HL-60 (cell line): Measurements from ENCODE around the gene SPATA20.

ENCODE experiments used
- DNase-seq, 2 experiments: peaks; one replicate each; pipeline ENCODE4 v3.0.0-alpha.2; 2010 to 2020; ENCODE audit warnings: low read depth in 1 of 2, low spot score in 1 of 2
- H3K27ac ChIP-seq: fragments of 250-450 bp; sonication (Bioruptor Pico); replicated peaks from 2 replicates; pipeline ENCODE4 v1.5.1; 2020; ENCODE audit warnings: mild to moderate bottlenecking, moderate library complexity
- H3K27me3 ChIP-seq: fragments of 250-450 bp; sonication (Bioruptor Pico); 2 replicates; pipeline ENCODE4 v1.5.1; 2021; ENCODE audit warnings: mild to moderate bottlenecking, moderate library complexity; ENCODE audit not compliant: insufficient read depth, poor library complexity, severe bottlenecking
- H3K4me3 ChIP-seq: replicated peaks from 2 replicates; pipeline ENCODE4 v1.5.1; 2011; ENCODE audit warnings: mild to moderate bottlenecking, control low read depth, low read length; ENCODE audit not compliant: insufficient read depth
- GABPA ChIP-seq: IDR thresholded peaks from 2 replicates; pipeline ENCODE4 v1.6.1; 2012; ENCODE audit warnings: low read depth
- POLR2AphosphoS5 ChIP-seq: IDR thresholded peaks from 2 replicates; pipeline ENCODE4 v1.6.1; 2012; ENCODE audit warnings: low read depth
- SPI1 ChIP-seq: IDR thresholded peaks from 2 replicates; pipeline ENCODE4 v1.6.1; 2012; ENCODE audit warnings: low read depth, mild to moderate bottlenecking, borderline replicate concordance
- TF ChIP-seq, protein P1 (sequence below): IDR thresholded peaks from one replicate; pipeline ENCODE4 v1.5.1; 2011; ENCODE audit warnings: low read length, control low read depth, inconsistent platforms; ENCODE audit not compliant: insufficient read depth
- TF ChIP-seq, protein P2 (sequence below): IDR thresholded peaks from 2 replicates; pipeline ENCODE4 v1.6.1; 2012; ENCODE audit warnings: low read depth; ENCODE audit not compliant: insufficient replicate concordance

Gene SPATA20

DNA sequence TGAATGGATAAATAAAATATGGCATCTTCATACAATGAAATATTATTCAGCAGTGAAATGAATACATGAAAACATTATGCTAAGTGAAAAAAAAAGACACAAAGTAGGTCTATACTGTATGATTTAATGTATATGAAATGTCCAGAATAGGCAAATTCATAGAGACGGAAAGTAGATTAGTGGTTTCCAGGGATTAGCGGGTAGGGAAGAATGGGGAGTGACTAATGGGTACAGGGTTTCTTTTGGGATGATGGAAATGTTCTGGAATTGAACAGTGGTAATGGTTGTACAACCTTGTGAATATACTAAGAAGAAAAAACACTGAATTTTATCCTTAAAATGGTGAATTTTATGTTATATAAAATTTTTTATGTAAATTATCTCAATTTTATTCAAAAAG lies 47.3 kb upstream of the SPATA20 start:
- no peak overlapping the region for H3K27ac ChIP-seq
- no peaks in the 10 kb centered on the region for H3K27me3 ChIP-seq
- TF ChIP-seq POLR2AphosphoS5 (no peak), GABPA (no peak), SPI1 (no peak)
- TF ChIP-seq, protein P1, sequence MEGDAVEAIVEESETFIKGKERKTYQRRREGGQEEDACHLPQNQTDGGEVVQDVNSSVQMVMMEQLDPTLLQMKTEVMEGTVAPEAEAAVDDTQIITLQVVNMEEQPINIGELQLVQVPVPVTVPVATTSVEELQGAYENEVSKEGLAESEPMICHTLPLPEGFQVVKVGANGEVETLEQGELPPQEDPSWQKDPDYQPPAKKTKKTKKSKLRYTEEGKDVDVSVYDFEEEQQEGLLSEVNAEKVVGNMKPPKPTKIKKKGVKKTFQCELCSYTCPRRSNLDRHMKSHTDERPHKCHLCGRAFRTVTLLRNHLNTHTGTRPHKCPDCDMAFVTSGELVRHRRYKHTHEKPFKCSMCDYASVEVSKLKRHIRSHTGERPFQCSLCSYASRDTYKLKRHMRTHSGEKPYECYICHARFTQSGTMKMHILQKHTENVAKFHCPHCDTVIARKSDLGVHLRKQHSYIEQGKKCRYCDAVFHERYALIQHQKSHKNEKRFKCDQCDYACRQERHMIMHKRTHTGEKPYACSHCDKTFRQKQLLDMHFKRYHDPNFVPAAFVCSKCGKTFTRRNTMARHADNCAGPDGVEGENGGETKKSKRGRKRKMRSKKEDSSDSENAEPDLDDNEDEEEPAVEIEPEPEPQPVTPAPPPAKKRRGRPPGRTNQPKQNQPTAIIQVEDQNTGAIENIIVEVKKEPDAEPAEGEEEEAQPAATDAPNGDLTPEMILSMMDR: no peak
- TF ChIP-seq, protein P2, sequence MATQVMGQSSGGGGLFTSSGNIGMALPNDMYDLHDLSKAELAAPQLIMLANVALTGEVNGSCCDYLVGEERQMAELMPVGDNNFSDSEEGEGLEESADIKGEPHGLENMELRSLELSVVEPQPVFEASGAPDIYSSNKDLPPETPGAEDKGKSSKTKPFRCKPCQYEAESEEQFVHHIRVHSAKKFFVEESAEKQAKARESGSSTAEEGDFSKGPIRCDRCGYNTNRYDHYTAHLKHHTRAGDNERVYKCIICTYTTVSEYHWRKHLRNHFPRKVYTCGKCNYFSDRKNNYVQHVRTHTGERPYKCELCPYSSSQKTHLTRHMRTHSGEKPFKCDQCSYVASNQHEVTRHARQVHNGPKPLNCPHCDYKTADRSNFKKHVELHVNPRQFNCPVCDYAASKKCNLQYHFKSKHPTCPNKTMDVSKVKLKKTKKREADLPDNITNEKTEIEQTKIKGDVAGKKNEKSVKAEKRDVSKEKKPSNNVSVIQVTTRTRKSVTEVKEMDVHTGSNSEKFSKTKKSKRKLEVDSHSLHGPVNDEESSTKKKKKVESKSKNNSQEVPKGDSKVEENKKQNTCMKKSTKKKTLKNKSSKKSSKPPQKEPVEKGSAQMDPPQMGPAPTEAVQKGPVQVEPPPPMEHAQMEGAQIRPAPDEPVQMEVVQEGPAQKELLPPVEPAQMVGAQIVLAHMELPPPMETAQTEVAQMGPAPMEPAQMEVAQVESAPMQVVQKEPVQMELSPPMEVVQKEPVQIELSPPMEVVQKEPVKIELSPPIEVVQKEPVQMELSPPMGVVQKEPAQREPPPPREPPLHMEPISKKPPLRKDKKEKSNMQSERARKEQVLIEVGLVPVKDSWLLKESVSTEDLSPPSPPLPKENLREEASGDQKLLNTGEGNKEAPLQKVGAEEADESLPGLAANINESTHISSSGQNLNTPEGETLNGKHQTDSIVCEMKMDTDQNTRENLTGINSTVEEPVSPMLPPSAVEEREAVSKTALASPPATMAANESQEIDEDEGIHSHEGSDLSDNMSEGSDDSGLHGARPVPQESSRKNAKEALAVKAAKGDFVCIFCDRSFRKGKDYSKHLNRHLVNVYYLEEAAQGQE: no peak
- DNase-seq: no peak
- H3K4me3 ChIP-seq: no peak overlapping the region

DNA sequence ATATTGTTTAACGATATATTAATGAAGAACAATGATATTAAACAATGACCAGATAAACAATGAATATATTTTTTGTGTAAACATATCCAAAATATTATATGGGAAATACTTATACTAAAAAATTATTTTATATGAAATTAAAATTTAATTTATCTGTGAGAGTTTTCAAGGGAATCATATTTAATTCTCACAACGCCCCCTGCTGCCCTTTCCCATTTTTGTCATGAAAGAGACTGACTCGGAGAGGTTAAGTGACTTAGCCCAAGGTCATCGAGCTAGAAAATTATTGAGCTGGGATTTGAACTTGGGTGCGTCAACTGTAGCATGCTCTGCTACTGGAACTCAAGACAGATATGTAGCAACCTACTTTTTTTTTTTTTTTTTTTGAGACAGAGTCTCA lies 45.9 kb upstream of the SPATA20 start:
- Histone ChIP-seq H3K4me3 (no peak overlapping the region), H3K27ac (no peak overlapping the region), H3K27me3 (no peaks in the 10 kb centered on the region)
- TF ChIP-seq, protein P1: no peak
- no peak for TF ChIP-seq GABPA
- no peak for TF ChIP-seq POLR2AphosphoS5
- TF ChIP-seq SPI1: no peak
- TF ChIP-seq, protein P2: no peak
- peak in 1 of 2 experiments; percentile 13 for DNase-seq

DNA sequence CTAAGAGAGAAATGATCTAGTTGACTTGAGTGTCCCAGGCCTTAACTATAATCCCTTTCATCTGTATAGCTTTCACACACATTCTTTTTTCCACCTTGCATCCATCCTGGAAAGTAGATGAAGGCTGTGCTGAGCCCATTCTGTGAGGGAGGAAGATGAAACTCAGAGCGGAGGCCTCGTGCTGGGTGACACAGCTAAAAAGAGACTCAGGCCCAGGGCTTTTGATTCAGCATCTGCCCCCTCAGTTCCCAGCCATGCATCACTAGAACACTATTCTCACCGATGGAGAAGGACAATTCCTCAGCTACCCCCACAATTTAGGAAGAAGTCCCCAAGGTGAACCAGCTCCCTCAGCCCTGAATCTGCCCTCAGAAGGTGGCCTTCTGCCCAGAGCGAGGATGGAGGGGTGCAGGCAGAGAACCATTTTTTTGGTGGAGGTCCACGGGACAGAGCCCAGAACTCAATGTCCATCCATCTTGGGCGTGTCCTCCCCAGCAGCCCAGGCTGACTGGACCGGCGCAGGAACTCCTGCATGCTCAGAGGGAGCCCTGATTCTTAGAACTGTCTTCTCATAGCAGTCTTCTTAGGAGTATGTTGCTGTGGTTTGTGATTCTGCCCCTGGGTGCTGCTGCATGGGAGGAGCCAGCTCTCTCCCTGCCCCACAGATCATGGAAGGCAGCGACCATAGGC lies 44.5 kb upstream of the SPATA20 start:
- Histone ChIP-seq H3K27ac (no peak overlapping the region), H3K4me3 (no peak overlapping the region), H3K27me3 (no peaks in the 10 kb centered on the region)
- TF ChIP-seq, protein P1: no peak
- TF ChIP-seq SPI1: no peak
- no peak for TF ChIP-seq GABPA
- TF ChIP-seq POLR2AphosphoS5: no peak
- TF ChIP-seq, protein P2: no peak
- DNase-seq: no peak
